Central memory CD8-positive, alpha-beta T cell (primary cell): Measurements from ENCODE around the gene NRXN2.
"Not testable (repeated sequence)": the region's sequence is repeated elsewhere in the genome, so short reads cannot be mapped to it uniquely, and the experiment has no call there.

ENCODE experiments used
- ATAC-seq: fragments of 150-1000 bp; cut with Tn5 transposase; replicated peaks from 2 replicates; pipeline ENCODE4 v1.10.0; 2022; ENCODE audit warnings: mild to moderate bottlenecking, moderate FRiP score, moderate number of reproducible peaks; ENCODE audit not compliant: poor library complexity, severe bottlenecking; ENCODE audit errors: extremely low read depth
- DNase-seq, 2 donors: peaks; one replicate each; pipeline ENCODE4 v3.0.0; 2021; ENCODE audit warnings: low spot score in 2 of 2
- H3K27ac Mint-ChIP-seq: one replicate; pipeline ENCODE4 v1.8.0; 2022; ENCODE audit warnings: low read depth, mild to moderate bottlenecking, moderate library complexity, mixed read lengths
- H3K27me3 Mint-ChIP-seq: one replicate; pipeline ENCODE4 v1.8.0; 2022; ENCODE audit warnings: mixed read lengths
- H3K36me3 Mint-ChIP-seq: one replicate; pipeline ENCODE4 v1.8.0; 2022; ENCODE audit warnings: mild to moderate bottlenecking, moderate library complexity, mixed read lengths; ENCODE audit not compliant: insufficient read depth
- H3K4me1 Mint-ChIP-seq: one replicate; pipeline ENCODE4 v1.8.0; 2022; ENCODE audit warnings: mixed read lengths
- H3K4me3 Mint-ChIP-seq: one replicate; pipeline ENCODE4 v1.8.0; 2022; ENCODE audit warnings: mild to moderate bottlenecking, moderate library complexity, mixed read lengths
- H3K9me3 Mint-ChIP-seq: one replicate; pipeline ENCODE4 v1.8.0; 2022; ENCODE audit warnings: mixed read lengths

Gene NRXN2

GRCh38 chr11:64675450-64676260 is 47.3 kb downstream of the NRXN2 start:
- peak overlapping the region; percentile 32 for H3K27ac Mint-ChIP-seq
- ATAC-seq, result no peak
- H3K9me3 Mint-ChIP-seq, result no peaks in the 10 kb centered on the region
- H3K4me1 Mint-ChIP-seq, result no peaks in the 10 kb centered on the region
- H3K4me3 Mint-ChIP-seq, result no peak overlapping the region
- H3K36me3 Mint-ChIP-seq, result peaks cover 4% of the 10 kb centered on the region
- no peak for DNase-seq
- peaks cover 74% of the 10 kb centered on the region for H3K27me3 Mint-ChIP-seq

GRCh38 chr11:64674774-64675173 is 48.2 kb downstream of the NRXN2 start:
- H3K27me3 Mint-ChIP-seq, result peaks cover 83% of the 10 kb centered on the region
- no peaks in the 10 kb centered on the region for H3K9me3 Mint-ChIP-seq
- peaks cover 4% of the 10 kb centered on the region for H3K36me3 Mint-ChIP-seq
- H3K4me3 Mint-ChIP-seq, result no peak overlapping the region
- no peaks in the 10 kb centered on the region for H3K4me1 Mint-ChIP-seq
- no peak for ATAC-seq
- DNase-seq, result no peak
- no peak overlapping the region for H3K27ac Mint-ChIP-seq

GRCh38 chr11:64673279-64673678 is 49.7 kb downstream of the NRXN2 start:
- Mint-ChIP-seq H3K27me3 (peaks cover 88% of the 10 kb centered on the region), H3K27ac (no peak overlapping the region), H3K9me3 (no peaks in the 10 kb centered on the region), H3K4me3 (no peak overlapping the region), H3K36me3 (peaks cover 4% of the 10 kb centered on the region), H3K4me1 (no peaks in the 10 kb centered on the region)
- ATAC-seq, result no peak
- no peak for DNase-seq

GRCh38 chr11:64672875-64673274 is 50.1 kb downstream of the NRXN2 start:
- ATAC-seq (no peak), DNase-seq (no peak)
- H3K9me3 Mint-ChIP-seq, result no peaks in the 10 kb centered on the region
- H3K36me3 Mint-ChIP-seq, result peaks cover 2% of the 10 kb centered on the region
- H3K4me1 Mint-ChIP-seq, result no peaks in the 10 kb centered on the region
- peaks cover 88% of the 10 kb centered on the region for H3K27me3 Mint-ChIP-seq
- no peak overlapping the region for H3K27ac Mint-ChIP-seq
- H3K4me3 Mint-ChIP-seq, result no peak overlapping the region

- peaks cover 70% of the 10 kb centered on the region for H3K27me3 Mint-ChIP-seq
Measured at GRCh38 chr11:64670975-64671374, 52.0 kb downstream of the NRXN2 start.

GRCh38 chr11:64667154-64667745 is 55.7 kb downstream of the NRXN2 start:
- no peak overlapping the region for H3K4me3 Mint-ChIP-seq
- H3K27me3 Mint-ChIP-seq, result peaks cover 44% of the 10 kb centered on the region
- H3K4me1 Mint-ChIP-seq, result no peaks in the 10 kb centered on the region
- H3K36me3 Mint-ChIP-seq, result no peaks in the 10 kb centered on the region
- DNase-seq (no peak), ATAC-seq (no peak)
- no peaks in the 10 kb centered on the region for H3K9me3 Mint-ChIP-seq
- H3K27ac Mint-ChIP-seq, result no peak overlapping the region

More at GRCh38 chr11:64670975-64671374, 52.0 kb downstream of the NRXN2 start:
- Mint-ChIP-seq H3K9me3 (no peaks in the 10 kb centered on the region), H3K4me1 (no peaks in the 10 kb centered on the region), H3K36me3 (no peaks in the 10 kb centered on the region), H3K4me3 (no peak overlapping the region), H3K27ac (no peak overlapping the region)
- ATAC-seq (no peak), DNase-seq (no peak)

GRCh38 chr11:64665411-64665821 is 57.6 kb downstream of the NRXN2 start:
- DNase-seq, result no peak
- no peak for ATAC-seq
- Mint-ChIP-seq H3K4me1 (no peaks in the 10 kb centered on the region), H3K9me3 (no peaks in the 10 kb centered on the region), H3K4me3 (no peak overlapping the region), H3K27me3 (peaks cover 29% of the 10 kb centered on the region), H3K27ac (no peak overlapping the region), H3K36me3 (no peaks in the 10 kb centered on the region)

GRCh38 chr11:64664236-64664870 is 58.6 kb downstream of the NRXN2 start:
- ATAC-seq, H3K4me1 Mint-ChIP-seq, H3K4me3 Mint-ChIP-seq, H3K27ac Mint-ChIP-seq, H3K9me3 Mint-ChIP-seq, DNase-seq, H3K36me3 Mint-ChIP-seq: not testable (repeated sequence)
- peaks cover 28% of the 10 kb centered on the region for H3K27me3 Mint-ChIP-seq

GRCh38 chr11:64663656-64664055 is 59.3 kb downstream of the NRXN2 start:
- DNase-seq, result no peak
- no peaks in the 10 kb centered on the region for H3K4me1 Mint-ChIP-seq
- H3K27me3 Mint-ChIP-seq, result peaks cover 21% of the 10 kb centered on the region
- no peaks in the 10 kb centered on the region for H3K9me3 Mint-ChIP-seq
- no peaks in the 10 kb centered on the region for H3K36me3 Mint-ChIP-seq
- no peak for ATAC-seq
- no peak overlapping the region for H3K27ac Mint-ChIP-seq
- H3K4me3 Mint-ChIP-seq, result no peak overlapping the region

- no peaks in the 10 kb centered on the region for H3K9me3 Mint-ChIP-seq
- no peak overlapping the region for H3K4me3 Mint-ChIP-seq
- no peak overlapping the region for H3K27ac Mint-ChIP-seq
- no peak for ATAC-seq
- no peaks in the 10 kb centered on the region for H3K4me1 Mint-ChIP-seq
- H3K36me3 Mint-ChIP-seq, result no peaks in the 10 kb centered on the region
- DNase-seq, result no peak
- peaks cover 12% of the 10 kb centered on the region for H3K27me3 Mint-ChIP-seq
Measured at GRCh38 chr11:64661614-64662013, 61.4 kb downstream of the NRXN2 start.

GRCh38 chr11:64661146-64661545 is 61.9 kb downstream of the NRXN2 start:
- no peak for ATAC-seq
- H3K9me3 Mint-ChIP-seq, result no peaks in the 10 kb centered on the region
- no peak overlapping the region for H3K4me3 Mint-ChIP-seq
- no peak overlapping the region for H3K27ac Mint-ChIP-seq
- H3K4me1 Mint-ChIP-seq, result no peaks in the 10 kb centered on the region
- no peak for DNase-seq
- peaks cover 12% of the 10 kb centered on the region for H3K27me3 Mint-ChIP-seq
- no peaks in the 10 kb centered on the region for H3K36me3 Mint-ChIP-seq

GRCh38 chr11:64660706-64661105 is 62.3 kb downstream of the NRXN2 start:
- no peaks in the 10 kb centered on the region for H3K4me1 Mint-ChIP-seq
- DNase-seq, result no peak
- no peak for ATAC-seq
- no peaks in the 10 kb centered on the region for H3K36me3 Mint-ChIP-seq
- no peak overlapping the region for H3K4me3 Mint-ChIP-seq
- H3K9me3 Mint-ChIP-seq, result no peaks in the 10 kb centered on the region
- no peak overlapping the region for H3K27ac Mint-ChIP-seq
- peaks cover 12% of the 10 kb centered on the region for H3K27me3 Mint-ChIP-seq

- peaks cover 12% of the 10 kb centered on the region for H3K27me3 Mint-ChIP-seq
- no peaks in the 10 kb centered on the region for H3K4me1 Mint-ChIP-seq
- H3K9me3 Mint-ChIP-seq, result no peaks in the 10 kb centered on the region
- H3K36me3 Mint-ChIP-seq, result no peaks in the 10 kb centered on the region
- DNase-seq (no peak), ATAC-seq (no peak)
- H3K27ac Mint-ChIP-seq, result no peak overlapping the region
- no peak overlapping the region for H3K4me3 Mint-ChIP-seq
Measured at GRCh38 chr11:64660205-64660604, 62.8 kb downstream of the NRXN2 start.
